ENCODE results near the gene NTF3. TPM values are rescaled to one million over a fixed set of nuclear protein-coding genes. Genes with fewer than 3 reads are reported as not detected.

The NTF3 gene
- 0.09 and 0.11 TPM in 2 replicates for total RNA-seq

GRCh38 chr12:5432011-5432400 is at the start of gene NTF3:
TSS of gene NTF3 (plus strand) at chr12:5432108. CDS start at chr12:5432325, 217 bp downstream.

